Fibroblast of pulmonary artery (primary cell): ENCODE measurements around the gene DGKB.

Experiments used
- DNase-seq: peaks from one replicate; pipeline ENCODE4 v3.0.0-alpha.2; 2010; ENCODE audit warnings: low read depth
- H3K4me3 ChIP-seq: replicated peaks from 2 replicates; pipeline ENCODE4 v1.5.1; 2011; ENCODE audit warnings: low read depth, mild to moderate bottlenecking, control low read depth, low read length, moderate library complexity
- CTCF ChIP-seq: IDR thresholded peaks from 2 replicates; pipeline ENCODE4 v1.5.1; 2011; ENCODE audit warnings: mild to moderate bottlenecking, control low read depth, low read length, inconsistent platforms; ENCODE audit errors: missing control alignments

DGKB gene

GRCh38 chr7:14407246-14408015, 495.1 kb downstream of the DGKB start:
- DNase-seq: no peak
- no peak overlapping the region for H3K4me3 ChIP-seq
- TF ChIP-seq CTCF: no peak

DNA sequence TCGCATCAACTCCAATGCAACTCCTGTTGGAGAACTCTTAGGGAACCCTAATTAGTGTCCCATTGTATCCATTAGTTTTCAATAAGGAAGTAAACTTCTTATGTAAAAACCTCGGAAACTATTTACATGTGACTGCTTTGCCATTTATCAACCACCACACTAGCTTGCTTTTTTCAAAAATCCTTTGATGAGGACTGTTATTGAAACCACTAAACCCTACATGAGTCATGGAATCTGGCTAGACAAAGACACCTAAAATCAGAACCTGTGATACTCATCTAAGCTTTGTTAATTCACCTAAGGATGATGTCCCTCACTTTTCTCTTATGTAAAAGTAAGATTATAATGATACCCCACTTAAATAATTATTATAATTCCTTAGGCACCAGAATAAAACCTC, 499.0 kb downstream of the DGKB start:
- TF ChIP-seq CTCF: no peak
- H3K4me3 ChIP-seq: no peak overlapping the region
- DNase-seq: no peak

DNA sequence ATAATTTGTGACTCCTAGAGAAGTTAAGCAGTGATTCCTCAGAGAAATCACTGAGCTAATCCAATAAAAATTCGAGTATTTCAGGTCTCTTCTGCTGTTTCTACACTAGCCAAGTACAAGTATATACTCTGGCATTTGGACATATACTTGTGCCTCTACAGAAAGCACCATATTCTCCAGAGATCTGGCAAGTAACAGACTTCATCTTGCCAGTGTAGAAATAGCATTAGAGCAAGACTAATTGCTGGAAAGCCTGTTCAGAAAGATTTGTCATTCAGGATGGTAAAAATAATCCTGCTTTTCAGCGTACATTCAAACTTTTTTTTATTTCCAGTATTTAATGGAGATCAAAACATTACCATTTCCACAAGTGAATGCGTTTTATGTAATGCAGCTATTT, 502.3 kb downstream of the DGKB start:
- no peak for TF ChIP-seq CTCF
- H3K4me3 ChIP-seq: no peak overlapping the region
- no peak for DNase-seq

- H3K4me3 ChIP-seq: no peak overlapping the region
- TF ChIP-seq CTCF: no peak
- DNase-seq: no peak
These were observed 504.0 kb downstream of the DGKB start for GRCh38 chr7:14398526-14398925.

- TF ChIP-seq CTCF: no peak
- no peak for DNase-seq
- H3K4me3 ChIP-seq: no peak overlapping the region
These were observed 506.7 kb downstream of the DGKB start for GRCh38 chr7:14395860-14396259.

DNA sequence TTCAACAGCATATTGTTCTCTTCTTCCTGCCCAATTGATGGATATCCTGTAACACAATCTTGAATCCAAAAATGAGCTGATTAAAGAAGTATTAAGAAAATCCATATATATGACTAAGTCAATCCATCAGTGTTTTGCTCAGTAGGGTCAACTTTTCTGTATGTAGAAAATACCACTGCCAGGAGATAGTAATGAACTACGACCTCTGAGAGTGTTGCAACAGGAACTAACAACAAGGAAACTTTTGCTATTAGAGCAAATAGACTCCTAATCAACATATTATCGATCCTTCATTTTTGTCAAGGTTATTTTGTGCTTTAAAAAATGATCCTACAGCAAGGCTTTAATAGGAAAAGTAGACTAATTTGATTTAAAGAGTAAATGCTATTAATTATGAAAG, 507.8 kb downstream of the DGKB start:
- no peak for TF ChIP-seq CTCF
- no peak overlapping the region for H3K4me3 ChIP-seq
- DNase-seq: no peak

DNA sequence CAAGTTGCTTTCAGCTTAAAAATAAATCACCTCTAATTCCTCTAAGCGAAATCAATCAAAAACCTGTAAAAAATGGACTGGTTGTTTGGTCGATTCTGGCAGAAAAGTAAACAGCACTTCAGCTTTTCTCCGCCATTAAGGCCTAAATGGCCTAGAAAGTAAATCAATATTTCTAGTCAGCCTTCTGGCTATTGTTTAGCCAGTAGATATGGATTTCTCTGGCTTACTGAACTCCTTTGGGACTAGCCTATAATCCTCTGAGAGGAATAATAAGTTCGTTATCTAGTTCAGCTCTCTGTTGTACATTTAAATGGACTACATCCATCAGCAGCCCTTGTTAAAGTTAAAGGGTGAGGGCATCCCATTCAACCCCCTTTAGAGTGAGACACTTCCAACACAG, 513.0 kb downstream of the DGKB start:
- no peak overlapping the region for H3K4me3 ChIP-seq
- DNase-seq: no peak
- TF ChIP-seq CTCF: no peak
